HG03045 (cell line): ENCODE data around the gene PDLIM7.

Source experiments
- ATAC-seq: cut with Tn5 transposase; IDR thresholded peaks from one replicate; pipeline ENCODE4 v1.9.1; 2021; ENCODE audit warnings: mild to moderate bottlenecking, moderate library complexity; ENCODE audit not compliant: unreplicated experiment

PDLIM7 gene

DNA sequence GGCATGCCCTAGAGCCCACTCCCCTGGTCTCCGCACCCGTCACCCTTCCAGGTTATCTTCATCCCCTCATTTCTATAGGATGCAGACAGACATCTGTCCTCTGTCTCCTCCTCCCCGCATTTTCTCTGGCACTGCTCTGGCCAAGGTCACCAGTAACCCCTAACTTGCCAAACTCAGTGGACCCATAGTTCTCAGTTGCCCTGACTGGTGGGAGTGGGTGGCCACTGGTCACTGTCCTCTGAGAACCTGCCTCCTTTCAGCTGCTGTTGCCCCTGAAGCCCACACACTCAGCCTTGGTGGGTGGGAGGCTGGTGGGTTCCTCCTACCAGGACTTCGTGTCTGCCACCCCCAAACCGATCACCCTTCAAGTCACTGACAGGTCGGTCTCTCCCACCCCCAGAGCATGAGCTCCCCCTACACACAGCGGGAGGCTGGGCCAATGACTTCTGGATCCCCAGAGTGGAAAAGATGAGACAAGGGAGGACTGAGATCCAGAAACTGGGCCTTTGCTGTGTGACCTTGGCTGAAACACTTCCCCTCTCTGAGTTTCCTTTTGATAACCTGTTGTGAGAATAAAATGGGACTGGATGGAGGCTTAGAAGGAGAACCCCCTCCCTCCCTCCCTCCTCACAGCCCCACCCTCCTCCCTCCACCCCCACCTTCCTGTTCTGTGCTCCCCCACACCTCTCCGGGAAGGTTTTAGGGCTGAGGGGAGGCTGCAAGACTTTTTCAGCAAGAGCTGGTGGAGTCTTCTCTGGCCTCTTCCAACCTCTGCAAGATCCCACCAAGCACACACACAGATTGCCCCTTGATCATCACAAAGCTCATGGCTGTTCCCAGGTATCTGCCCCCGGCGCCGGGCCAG, 21.6 kb downstream of the PDLIM7 start:
- ATAC-seq, result no peak

DNA sequence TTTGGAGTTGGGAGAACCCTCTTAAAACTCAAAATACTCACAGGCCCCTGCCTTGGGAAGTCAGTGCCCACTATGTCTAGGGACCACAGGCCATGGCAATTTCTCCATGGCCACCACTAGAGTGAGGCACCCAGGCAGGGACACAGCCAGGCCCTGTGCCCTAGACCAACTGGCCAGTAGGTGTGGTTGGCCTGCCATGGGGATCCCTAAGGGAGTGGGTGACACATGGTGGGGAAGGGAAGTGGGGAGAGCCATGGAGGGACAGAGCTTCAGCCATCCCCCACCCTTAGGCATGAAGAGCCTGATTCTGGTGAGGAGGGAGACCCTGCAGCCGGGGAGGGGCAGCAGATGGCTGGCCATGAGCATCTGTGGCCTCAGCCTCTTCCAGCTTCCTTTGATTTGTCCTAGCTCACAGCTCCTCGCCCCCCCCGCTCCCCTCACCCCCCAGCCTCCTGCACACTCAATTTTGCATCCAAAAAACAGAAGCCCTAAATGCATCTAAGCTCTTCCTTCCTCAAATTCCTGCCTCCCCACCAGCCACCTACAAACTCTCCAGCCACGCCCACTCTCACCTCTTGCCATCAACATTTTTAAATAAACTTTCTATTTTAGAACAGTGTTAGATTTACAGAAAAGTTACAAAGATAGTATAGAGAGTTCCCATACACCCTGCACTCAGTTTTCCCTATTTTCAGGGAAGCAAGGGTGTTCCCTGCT, 22.4 kb downstream of the PDLIM7 start:
- ATAC-seq, result no peak

DNA sequence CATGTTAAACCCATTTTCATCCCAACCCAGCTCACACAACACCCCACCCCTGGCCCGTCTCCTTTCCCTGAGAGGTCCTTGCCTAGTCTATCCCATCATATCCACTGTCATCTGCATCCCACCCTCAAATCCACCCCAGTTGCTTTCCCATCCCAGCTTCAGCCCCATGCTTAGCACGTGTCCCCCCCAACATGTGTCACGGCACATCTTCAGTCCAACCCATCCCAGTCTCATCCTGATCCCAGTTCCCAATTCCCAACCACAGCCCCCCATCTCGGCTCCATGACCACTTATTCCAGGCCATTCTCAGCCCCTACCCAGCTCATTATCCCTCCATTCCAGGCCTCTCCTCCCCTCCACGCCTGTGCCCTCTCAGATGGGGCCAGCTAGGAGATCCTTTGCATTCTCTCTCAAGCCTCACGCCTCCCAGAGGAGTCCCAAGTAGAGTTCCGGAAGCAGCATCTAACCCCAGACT, 23.4 kb downstream of the PDLIM7 start:
- no peak for ATAC-seq

DNA sequence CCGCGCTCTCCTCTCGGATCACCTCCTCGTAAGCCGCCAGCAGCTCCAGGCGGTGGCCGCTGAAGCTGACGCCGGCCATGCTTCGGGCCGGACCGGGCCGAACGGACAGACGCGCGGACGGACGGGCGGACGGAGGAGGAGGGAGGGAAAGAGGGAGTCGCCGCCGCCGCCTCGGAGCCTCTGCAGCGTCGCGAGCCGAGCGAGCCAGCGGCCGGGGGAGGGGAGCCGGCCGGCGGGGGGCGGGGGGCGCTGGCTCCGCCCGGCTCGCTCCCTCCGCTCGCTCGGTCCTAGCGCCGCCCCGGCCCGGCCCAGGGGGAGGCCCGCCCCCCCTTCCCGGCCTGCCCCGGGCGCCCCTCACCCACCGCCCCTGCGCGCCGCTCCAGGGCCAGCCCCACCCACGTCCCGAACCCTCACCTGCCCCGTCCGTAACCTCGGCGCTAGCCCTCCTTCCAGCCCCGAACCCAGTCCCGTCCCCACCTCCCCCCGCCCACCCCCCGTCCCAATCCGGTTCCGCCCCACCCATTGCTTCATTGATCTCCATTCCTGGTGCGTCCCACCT, 23.9 kb downstream of the PDLIM7 start, which contains the start of gene DBN1:
TSS of gene DBN1 (minus strand) at position 192 of the 559 bp plus-strand sequence. CDS start at position 79, 113 bp downstream.
- ATAC-seq, result peak; percentile 39

DNA sequence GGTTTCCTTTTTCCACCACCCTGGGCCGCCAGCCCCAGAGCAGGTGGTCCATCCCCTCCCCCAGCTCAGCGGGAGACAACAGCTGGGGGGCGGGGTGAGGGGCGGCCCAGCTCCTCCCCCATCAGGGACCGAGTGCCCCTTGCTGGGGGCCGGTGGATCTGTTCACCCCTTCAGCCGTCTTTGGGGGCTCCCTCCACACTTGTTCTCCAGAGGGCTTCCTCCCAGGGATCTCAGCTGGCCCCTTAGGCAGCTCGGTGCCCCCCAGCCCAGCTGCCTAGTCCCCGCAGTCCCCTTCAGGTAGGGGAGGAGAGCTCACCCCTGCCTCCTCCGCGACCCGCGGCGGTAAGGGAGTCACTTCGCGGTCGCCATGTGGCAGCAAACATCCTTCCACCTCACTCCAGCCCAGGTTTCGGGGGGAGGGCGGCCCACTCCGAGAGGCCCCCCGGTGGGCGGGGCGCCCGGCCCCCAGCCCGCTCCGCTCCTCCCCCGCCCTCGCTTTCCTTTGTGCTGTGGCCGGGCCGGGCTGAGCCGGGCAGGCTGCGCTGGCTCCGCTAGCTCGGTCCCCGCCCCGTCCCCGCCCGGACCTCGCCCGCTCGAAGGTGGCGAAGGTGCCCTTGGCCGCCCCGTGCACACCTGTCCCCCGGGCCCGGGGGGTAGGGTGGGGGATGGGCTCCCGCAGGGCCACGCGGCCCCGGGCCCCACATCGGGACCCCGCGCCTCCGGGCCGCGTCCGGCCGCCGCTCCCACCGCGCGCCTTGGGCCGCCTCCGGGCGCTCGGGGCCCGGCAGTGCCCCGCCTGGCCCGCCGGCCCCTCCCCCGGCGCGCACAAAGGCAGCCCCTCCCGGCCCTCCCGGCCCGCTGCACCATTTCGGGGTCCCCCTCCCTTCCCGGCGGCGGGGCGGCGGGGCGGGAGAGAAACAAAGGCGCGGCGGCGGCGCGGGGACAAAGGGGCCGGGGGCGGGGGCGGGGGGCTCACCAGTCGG, 24.7 kb downstream of the PDLIM7 start:
- ATAC-seq, result peak; percentile 36

DNA sequence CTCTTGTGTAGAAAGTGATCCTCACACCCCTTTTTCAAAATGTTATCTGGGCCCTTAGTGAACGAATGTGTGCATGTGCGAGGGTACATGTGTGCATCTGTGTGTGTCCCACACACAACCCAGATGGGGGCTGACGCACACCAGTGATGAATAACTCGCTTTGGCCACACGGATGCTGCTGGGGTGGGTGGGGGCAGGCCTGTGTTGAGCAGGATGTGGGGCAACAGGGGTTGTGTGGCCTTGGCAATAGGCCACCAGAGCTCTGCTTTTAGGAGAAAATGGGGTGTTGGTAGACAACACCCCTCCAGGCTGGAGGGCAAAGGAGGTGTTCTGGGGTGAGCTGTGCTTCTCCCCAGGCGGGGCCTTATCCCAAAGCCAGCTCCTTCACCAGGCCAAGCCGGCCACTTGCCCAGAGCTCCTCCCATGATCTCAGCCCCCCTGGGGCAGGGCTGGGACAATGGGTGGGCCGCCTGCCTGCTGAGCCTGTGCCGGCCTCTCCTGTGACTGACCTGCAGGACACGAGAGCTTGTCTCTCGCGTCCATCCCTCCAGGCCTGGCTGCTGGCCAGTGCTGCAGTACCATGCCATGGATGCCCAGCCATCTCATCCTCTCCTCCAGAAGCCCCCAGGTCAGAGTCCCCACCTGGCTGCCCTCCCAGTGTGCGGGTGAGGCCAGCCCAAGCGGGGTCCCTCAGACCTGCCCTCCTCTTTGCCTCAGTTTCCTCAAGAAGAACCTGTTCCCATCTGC, 25.6 kb downstream of the PDLIM7 start:
- ATAC-seq, result no peak

DNA sequence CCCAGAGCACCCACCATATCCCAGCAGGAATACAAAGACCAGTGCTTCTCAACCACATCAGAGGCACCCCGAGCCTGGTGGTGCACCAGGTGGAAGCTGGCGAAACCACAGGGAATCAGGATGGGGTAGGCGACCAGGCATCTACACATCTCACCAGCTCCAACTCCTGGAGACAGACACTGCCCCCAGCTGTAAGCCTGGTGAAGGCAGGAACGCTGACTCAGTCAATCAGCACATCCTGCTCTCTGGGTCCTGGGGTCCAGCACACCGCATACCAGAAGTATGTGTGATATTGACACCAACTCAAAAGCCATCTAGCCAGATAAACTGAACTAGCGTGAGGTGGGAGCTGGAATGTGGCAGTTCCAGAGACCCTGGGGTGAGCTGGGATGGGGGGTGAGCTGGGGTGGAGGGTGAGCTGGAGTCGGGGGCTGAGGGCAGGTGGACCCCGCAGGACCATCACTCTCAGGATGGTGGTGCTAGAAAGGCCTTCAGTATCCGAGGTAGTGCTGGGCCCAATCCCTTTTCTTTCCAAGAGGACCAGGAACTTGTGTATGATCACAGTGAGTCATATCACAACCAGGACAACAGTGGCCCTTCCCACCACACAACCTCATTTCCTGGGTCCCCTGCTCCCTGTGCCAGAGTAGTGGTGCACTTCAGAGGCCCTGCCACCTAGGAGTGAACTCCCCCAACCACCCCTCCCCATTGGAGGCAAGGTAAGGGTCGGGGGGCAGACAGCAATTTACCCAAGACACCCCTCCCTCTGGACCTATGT, 26.5 kb downstream of the PDLIM7 start:
- ATAC-seq, result no peak

DNA sequence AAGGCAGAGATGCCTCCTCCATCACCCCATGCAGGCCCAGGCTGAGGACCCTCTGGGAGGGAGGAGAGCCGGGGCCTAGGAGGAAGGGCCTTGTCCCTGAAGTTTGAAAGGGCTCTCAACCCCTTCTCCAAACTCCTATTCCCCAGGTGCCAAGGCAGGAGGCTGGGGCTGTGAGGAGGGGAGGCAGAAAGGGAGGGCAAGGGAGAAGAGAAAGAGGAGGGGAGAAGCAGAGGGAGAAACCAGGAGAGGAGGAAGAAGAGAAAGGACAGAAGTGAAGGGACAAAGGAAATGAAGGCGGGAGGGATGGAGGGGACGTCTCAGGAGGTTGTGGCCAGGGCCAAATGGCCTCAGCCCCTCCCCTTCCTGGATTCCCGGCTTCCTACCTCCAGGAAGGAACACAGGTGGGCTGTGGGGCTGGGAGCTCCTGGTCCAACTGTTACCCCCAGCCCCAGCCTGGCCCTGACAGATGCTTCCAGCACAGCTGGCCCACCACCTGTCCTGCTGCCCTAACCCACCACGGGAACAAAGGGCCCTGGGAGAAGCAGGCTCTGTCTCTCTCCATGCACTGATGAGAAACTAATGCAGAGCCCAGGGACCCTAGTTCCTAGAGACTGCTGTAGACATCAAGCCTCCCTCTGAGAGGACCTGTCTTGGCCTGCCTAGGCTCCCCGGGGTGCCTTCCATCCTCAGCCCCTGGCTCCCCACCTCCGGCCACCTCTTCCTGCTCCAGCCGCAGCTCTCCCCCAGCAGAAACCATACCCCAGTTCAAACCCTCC, 27.5 kb downstream of the PDLIM7 start:
- ATAC-seq, result no peak

DNA sequence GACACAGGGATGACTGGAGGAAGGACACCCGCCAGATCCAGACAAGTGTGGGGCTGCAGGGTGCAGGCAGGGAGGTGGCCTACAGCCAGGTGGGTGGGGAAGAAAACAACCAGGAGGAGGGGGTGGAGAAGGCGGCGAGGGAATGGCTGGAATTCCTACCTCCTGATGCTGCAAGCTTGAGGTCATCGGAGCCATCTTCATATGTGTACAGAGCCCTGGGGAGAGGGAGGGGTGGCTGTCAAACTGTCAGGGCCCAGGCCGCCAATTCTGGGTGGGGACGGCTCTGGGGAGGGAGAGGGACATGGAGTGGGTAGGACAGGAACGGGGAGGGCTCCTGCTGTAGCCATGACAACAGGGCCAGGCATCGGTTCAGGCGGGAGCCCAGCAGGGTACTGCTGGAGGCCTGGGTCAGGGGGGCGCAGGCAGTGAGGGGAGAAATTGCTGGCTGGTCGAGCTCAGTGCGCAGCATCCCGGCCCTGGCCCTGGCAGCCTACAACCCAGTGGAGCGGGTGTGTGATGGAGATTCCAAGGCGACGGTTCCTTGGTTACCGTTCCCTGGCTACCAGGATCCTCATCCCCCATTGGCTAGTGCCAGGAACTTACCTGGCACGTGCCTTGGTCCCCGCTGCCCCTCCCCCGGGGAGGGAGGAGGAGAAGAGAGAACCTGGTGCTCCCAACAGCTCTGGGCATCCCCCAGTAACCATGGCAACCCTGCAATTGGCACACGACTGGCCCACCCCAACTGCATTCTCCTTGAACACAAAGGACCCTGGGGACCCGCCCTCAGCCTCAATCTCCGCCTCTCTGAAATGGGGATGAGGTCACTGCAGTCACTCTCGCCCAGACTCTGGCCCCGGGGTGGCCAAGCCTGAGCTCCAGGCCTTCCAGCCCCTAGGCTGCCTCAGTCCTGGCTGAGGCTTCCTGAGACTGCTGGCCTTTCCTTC, 28.4 kb downstream of the PDLIM7 start:
- ATAC-seq, result no peak

DNA sequence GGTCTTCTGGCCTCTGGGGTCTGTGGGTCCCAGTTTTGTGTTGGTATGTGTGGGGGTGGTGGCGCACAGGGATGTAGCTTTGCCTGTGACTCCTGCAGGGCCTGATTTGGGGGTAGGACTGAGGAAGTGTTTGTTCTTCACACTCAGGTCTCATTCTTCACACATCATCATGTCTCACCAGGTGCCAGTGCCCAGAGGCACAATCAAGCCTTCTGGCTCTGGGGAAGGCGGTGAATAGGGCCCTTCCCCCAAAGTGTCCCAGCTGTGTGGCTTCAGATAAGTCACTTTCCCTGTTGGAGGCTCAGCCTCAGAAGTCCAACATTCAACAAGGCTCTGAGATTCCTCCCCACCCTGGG, 29.1 kb downstream of the PDLIM7 start:
- no peak for ATAC-seq

DNA sequence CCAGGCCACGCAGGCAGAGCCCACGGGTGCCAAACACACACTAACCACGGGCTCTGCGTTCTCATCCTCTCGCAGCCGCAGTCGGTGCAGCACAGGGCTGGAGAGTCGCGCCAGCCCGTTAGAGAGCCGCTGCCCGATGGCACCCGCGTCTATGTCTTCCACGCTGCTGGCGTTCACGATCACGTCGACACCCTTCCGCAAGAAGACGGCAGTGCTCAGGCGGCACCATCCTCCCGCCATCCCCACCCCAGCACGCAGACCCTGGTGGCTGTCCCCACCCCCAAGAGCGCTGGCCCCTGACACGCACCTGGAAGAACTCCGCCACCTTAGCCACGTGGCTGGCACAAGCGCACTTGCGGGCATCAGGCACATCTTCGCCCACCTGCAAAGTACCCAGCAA, 30.0 kb downstream of the PDLIM7 start:
- ATAC-seq, result no peak

DNA sequence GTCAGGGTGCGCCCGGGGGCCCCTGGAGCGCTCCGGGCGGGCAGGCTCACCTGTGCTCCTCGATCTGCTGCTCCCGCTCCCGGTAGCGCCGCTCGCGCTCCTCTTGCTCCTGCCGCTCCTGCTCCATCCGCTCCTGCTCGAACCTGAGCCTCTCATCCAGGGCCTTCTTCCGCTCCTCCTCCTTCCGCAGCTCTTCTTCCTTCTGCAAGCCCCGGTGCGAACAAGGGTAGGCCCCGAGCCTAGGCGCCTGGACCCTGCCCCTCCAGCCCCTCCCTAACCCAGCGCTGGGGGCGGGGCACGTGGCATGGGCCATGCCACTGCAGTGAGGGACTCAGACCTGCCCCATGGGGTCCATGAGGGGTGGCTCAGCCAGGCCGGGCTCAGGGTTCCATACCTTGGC, 30.5 kb downstream of the PDLIM7 start:
- no peak for ATAC-seq

DNA sequence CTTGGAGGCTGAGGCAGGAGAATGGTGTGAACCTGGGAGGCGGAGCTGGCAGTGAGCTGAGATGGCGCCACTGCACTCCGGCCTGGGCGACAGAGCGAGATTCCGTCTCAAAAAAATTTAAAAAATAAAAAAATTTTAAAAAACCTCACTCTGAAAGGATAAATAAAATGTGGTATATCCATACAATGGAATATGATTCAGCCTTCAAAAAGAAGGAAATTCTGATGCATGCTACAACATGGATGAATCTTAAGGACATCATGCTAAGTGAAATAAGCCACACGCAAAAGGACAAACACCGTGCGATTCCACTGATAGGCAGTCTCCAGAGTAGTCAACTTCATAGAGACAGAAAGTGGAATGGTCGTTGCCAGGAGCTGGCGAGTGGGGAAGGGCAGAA, 32.4 kb downstream of the PDLIM7 start:
- ATAC-seq, result no peak

DNA sequence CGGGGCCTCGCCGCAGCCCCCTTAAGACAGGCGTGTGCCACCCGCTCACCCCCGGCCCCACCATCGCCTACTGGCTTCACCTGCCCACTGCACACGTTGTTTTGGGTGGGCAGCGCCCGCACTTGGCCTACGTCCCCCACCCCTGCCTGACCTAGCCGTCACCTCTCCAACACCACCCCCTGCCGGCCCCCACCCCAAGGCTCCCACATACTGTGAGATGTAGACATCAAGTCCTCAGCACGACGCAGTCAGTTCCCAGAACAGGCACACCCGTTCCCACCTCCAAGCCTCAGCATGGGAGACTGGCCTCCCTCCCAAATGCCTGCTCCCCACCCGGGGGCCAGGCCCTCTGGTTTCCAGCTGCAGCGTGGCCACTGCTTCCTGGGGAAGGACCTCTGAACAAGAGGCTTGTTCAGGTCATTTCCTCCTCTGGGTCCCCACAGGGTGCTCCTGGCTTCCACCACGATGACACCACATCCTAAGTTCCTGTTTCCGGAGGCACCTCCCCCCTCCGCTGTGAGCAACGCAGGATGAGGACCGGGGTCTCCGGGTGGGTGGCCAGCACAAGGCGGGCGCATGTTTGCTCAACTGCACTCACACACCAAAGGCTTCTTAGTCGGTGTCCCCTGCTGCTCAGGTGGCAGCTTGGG, 35.3 kb downstream of the PDLIM7 start:
- ATAC-seq, result no peak

DNA sequence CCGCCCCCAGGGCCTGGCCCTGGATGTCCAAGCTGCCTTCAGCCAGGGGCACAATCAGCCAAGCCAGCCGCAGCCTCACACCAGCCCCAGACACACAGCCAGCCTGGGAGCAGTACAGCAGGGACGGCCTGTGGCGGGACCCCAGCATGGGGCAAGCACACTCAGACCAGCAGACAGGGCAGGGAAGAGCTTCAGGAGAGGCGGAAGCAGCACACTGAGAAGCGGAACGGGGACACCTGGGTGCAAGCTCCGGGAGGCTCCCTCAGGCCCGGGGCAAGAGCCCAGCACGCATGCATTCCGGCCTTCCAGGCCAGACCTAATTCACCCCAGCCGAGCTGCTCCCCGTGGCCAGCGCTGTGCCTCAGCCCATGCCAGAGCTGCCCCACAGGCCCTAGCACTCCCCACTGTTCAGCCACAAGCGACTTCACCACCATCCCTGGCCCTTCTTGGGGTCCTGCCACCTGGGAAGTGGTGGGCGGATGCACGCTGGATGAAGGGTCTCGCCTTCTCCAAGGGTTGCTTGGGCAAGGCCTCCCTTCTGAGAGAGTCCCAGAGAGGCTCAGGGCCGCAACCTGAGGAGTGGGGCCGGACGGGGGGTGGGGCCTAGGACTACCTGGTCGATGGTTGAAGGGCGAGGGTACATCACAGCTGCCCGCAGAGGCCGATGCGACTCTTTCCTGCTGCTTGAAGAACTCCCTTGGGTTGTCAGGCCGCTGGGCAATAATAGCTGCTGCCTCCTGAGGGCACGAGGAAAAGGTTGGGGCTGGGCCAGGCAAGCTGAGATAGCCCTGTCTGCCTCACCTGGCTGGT, 37.4 kb downstream of the PDLIM7 start:
- no peak for ATAC-seq

DNA sequence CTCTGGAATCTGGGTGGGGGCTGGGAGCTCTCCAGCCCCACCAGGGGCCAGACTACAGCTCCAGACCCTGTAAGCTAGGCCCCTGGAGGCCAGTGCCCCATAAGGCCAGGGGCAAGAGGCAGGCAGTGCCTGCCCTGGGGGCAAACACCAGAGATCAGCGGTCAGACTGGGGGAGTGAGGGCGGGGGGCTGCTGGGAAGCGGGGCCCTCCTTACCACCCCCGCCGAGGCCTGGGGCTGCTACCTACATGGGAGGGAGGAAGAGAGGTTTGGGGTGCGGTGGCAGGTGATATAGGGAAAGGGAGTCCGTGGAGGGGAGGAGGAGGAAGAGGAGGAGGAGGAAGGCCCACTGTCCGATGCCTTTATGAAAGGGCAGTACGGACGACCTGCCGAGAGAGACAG, 38.0 kb downstream of the PDLIM7 start:
- ATAC-seq, result no peak
